Skin of body (tissue), 2 donors: ENCODE data around the gene IL17C. TPM values are rescaled to one million over a fixed set of nuclear protein-coding genes. Genes with fewer than 3 reads are reported as not detected.

Experiments used
- DNase-seq: peaks from one replicate; lab custom pipeline; 2025; lab: John Stamatoyannopoulos, UW
- total RNA-seq: library from RNA; depleted of rRNA; stranded (reverse); fragments of >200 nt; gene quantifications from one replicate; pipeline ENCODE4 v1.2.3, GENCODE V29; 2014

The IL17C gene
- total RNA-seq, result 0.39 TPM

GRCh38 chr16:88638323-88639230 lies at the start of gene IL17C:
Gene IL17C, plus strand, starts transcription at chr16:88638572. Its CDS starts 70 bp downstream, at chr16:88638642.
- DNase-seq, result no peak

- no peak for DNase-seq
Measured at GRCh38 chr16:88588754-88589153, 49.6 kb upstream of the IL17C start.

GRCh38 chr16:88589441-88589840 lies 48.9 kb upstream of the IL17C start:
- DNase-seq, result no peak

- DNase-seq, result no peak
Measured at GRCh38 chr16:88591577-88592021, 46.8 kb upstream of the IL17C start.

- DNase-seq, result no peak
Measured at GRCh38 chr16:88593061-88593460, 45.3 kb upstream of the IL17C start.

- DNase-seq, result no peak
Measured at GRCh38 chr16:88593489-88593888, 44.9 kb upstream of the IL17C start.

- DNase-seq, result no peak
Measured at GRCh38 chr16:88593910-88594309, 44.5 kb upstream of the IL17C start.

- DNase-seq, result no peak
Measured at GRCh38 chr16:88595101-88595500, 43.3 kb upstream of the IL17C start.

- no peak for DNase-seq
Measured at GRCh38 chr16:88595921-88596320, 42.5 kb upstream of the IL17C start.

- DNase-seq, result no peak
Measured at GRCh38 chr16:88596483-88596882, 41.9 kb upstream of the IL17C start.

- no peak for DNase-seq
Measured at GRCh38 chr16:88597856-88598491, 40.4 kb upstream of the IL17C start.

GRCh38 chr16:88599092-88599733 lies 39.2 kb upstream of the IL17C start:
- no peak for DNase-seq

- DNase-seq, result no peak
Measured at GRCh38 chr16:88599825-88600538, 38.4 kb upstream of the IL17C start.

GRCh38 chr16:88600539-88600896 lies 37.9 kb upstream of the IL17C start:
- no peak for DNase-seq

GRCh38 chr16:88601313-88602036 lies 36.9 kb upstream of the IL17C start:
- DNase-seq, result no peak

GRCh38 chr16:88602091-88602490 lies 36.3 kb upstream of the IL17C start:
- no peak for DNase-seq

GRCh38 chr16:88605186-88606147 lies 32.9 kb upstream of the IL17C start:
- DNase-seq, result no peak

- no peak for DNase-seq
Measured at GRCh38 chr16:88606148-88606757, 32.1 kb upstream of the IL17C start.

GRCh38 chr16:88608076-88608475 lies 30.3 kb upstream of the IL17C start:
- DNase-seq, result no peak
